Activated T-cell treated with anti-CD3 and anti-CD28 coated beads, Interleukin-2, amount 50 U/mL, for 24 hours (primary cell): ENCODE data around the gene TMC7.
"Not testable (repeated sequence)": the region's sequence is repeated elsewhere in the genome, so short reads cannot be mapped to it uniquely, and the experiment has no call there.

Source experiments
- DNase-seq: peaks from one replicate; pipeline ENCODE4 v3.0.0-alpha.2; 2020
- H3K27ac Mint-ChIP-seq: 2 replicates; pipeline ENCODE4 v1.8.0; 2020; ENCODE audit warnings: mild to moderate bottlenecking, mixed read lengths
- H3K27me3 Mint-ChIP-seq: 2 replicates; pipeline ENCODE4 v1.8.0; 2020; ENCODE audit warnings: mixed read lengths
- H3K36me3 Mint-ChIP-seq: 2 replicates; pipeline ENCODE4 v1.8.0; 2020; ENCODE audit warnings: low read depth, mixed read lengths
- H3K4me1 Mint-ChIP-seq: 2 replicates; pipeline ENCODE4 v1.8.0; 2020; ENCODE audit warnings: low read depth, mixed read lengths
- H3K4me3 Mint-ChIP-seq: 2 replicates; pipeline ENCODE4 v1.8.0; 2020; ENCODE audit warnings: mild to moderate bottlenecking, moderate library complexity, mixed read lengths
- H3K9me3 Mint-ChIP-seq: 2 replicates; pipeline ENCODE4 v1.8.0; 2020; ENCODE audit warnings: mixed read lengths

Gene TMC7

GRCh38 chr16:18983565-18984434 lies at the start of gene TMC7:
Gene TMC7, plus strand, starts transcription at chr16:18983934. Its CDS starts 130 bp downstream, at chr16:18984064.
- H3K9me3 Mint-ChIP-seq: no peaks in the 10 kb centered on the region
- H3K4me1 Mint-ChIP-seq: peaks cover 2% of the 10 kb centered on the region
- DNase-seq: peak; percentile 39
- no peak within 1 kb of the TSS for H3K27ac Mint-ChIP-seq
- no peaks in the 10 kb centered on the region for H3K36me3 Mint-ChIP-seq
- H3K4me3 Mint-ChIP-seq: peak within 1 kb of the TSS; percentile 36
- H3K27me3 Mint-ChIP-seq: peaks cover 47% of the 10 kb centered on the region

GRCh38 chr16:18936727-18937340 lies 46.9 kb upstream of the TMC7 start:
- no peak overlapping the region for H3K27ac Mint-ChIP-seq
- no peak for DNase-seq
- no peaks in the 10 kb centered on the region for H3K9me3 Mint-ChIP-seq
- no peaks in the 10 kb centered on the region for H3K27me3 Mint-ChIP-seq
- no peaks in the 10 kb centered on the region for H3K4me1 Mint-ChIP-seq
- no peaks in the 10 kb centered on the region for H3K36me3 Mint-ChIP-seq
- H3K4me3 Mint-ChIP-seq: no peak overlapping the region

DNA sequence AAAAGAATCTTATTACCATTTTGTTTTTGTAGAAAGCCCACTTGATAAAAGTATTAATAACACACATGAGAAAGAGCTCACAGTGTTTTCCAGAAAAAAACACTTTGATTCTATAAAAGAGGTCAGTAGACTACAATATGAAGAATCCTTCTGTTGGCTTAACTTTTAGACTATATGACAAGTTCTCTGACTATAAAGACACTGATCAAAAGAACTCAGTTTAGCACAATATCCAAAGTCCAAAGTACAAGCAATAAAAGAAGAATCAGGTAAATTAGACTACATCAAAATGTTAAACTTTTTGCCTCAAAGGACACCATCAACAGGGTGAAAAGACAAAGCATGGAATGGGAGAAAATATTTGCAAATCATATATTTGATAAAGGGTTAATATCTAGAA lies 46.3 kb upstream of the TMC7 start:
- H3K9me3 Mint-ChIP-seq: no peaks in the 10 kb centered on the region
- H3K4me1 Mint-ChIP-seq: no peaks in the 10 kb centered on the region
- H3K27ac Mint-ChIP-seq: no peak overlapping the region
- H3K36me3 Mint-ChIP-seq: no peaks in the 10 kb centered on the region
- no peak overlapping the region for H3K4me3 Mint-ChIP-seq
- H3K27me3 Mint-ChIP-seq: no peaks in the 10 kb centered on the region
- no peak for DNase-seq

DNA sequence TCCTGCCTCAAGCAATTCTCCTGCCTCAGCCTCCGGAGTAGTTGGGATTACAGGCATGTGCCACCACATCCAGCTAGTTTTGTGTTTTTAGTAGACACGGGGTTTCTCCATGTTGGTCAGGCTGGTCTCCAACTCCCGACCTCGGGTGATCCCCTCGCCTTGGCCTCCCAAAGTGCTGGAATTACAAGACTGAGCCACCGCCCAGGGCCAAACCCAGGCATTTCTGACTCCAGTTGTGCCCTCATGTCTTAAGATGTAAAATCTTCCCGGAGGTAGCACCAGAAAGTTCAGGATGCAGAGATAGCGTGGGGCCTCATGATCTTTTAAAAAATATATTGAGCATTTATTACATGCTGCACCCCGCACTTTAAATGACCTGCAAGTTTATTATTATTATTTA lies 44.7 kb upstream of the TMC7 start:
- Mint-ChIP-seq H3K4me1 (no peaks in the 10 kb centered on the region), H3K4me3 (no peak overlapping the region), H3K27ac (no peak overlapping the region), H3K27me3 (no peaks in the 10 kb centered on the region), H3K9me3 (no peaks in the 10 kb centered on the region), H3K36me3 (no peaks in the 10 kb centered on the region)
- no peak for DNase-seq

DNA sequence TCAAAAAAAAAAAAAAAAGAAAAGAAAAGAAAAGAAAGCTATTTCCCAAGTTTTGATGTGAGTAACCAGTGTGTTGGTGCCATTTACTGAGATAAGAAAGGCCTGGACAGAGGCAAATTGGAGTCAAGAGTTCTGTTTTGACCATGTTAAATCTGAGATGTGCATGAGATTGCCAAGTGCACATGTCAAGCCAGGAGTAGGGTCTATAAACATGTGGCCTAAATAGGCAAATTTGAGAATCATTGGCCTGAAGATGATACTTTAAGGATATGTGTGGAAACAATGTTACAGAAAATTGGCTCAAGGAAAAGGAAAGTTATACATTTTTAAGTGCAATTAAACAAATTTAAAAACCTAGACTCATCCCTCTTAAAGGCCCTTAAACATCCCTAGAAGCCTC lies 42.3 kb upstream of the TMC7 start:
- Mint-ChIP-seq H3K27me3 (no peaks in the 10 kb centered on the region), H3K27ac (no peak overlapping the region), H3K4me3 (no peak overlapping the region), H3K4me1 (peaks cover 11% of the 10 kb centered on the region), H3K9me3 (no peaks in the 10 kb centered on the region), H3K36me3 (no peaks in the 10 kb centered on the region)
- DNase-seq: no peak

- Mint-ChIP-seq H3K27ac (no peak overlapping the region), H3K36me3 (no peaks in the 10 kb centered on the region), H3K4me3 (no peak overlapping the region), H3K4me1 (peaks cover 15% of the 10 kb centered on the region), H3K27me3 (no peaks in the 10 kb centered on the region), H3K9me3 (no peaks in the 10 kb centered on the region)
- no peak for DNase-seq
These were observed 41.7 kb upstream of the TMC7 start for GRCh38 chr16:18942061-18942460.

DNA sequence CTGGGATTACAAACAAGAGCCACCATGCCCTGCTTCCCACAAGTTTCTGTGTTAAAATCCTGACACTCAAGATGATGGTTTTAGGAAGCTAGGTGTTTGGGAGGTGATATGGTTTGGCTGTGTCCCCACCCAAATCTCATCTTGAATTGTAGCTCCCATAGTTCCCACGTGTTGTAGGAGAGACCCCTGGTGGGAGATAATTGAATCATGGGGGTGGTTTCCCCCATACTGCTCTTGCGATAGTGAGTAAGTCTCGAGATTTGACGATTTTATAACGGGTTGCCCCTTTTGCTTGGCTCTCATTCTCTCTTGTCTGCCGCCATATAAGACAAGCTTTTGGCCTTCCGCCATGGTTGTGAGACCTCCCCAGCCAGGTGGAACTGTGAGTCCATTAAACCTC lies 40.3 kb upstream of the TMC7 start:
- peaks cover 15% of the 10 kb centered on the region for H3K4me1 Mint-ChIP-seq
- no peaks in the 10 kb centered on the region for H3K36me3 Mint-ChIP-seq
- H3K4me3 Mint-ChIP-seq: no peak overlapping the region
- H3K9me3 Mint-ChIP-seq: no peaks in the 10 kb centered on the region
- H3K27me3 Mint-ChIP-seq: no peaks in the 10 kb centered on the region
- no peak for DNase-seq
- no peak overlapping the region for H3K27ac Mint-ChIP-seq

DNA sequence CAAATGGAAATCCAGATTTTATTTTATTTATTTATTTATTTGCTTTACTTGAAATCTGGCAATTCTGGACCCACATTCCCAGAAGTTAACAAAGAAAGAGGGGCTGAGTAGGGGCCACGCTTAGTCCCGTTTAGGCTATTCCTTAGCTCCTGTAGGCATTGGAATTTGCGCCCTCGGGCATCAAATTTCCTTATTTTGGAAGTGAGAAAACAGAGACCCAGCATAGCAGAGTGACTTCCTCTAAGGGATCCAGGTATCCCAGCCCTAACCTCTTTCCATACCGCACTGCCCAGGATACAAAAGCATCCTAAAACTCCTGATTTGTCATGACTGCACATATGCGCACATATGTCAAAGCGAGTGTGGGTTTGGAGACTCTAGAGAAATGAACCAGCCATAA lies 38.5 kb upstream of the TMC7 start:
- H3K36me3 Mint-ChIP-seq: no peaks in the 10 kb centered on the region
- H3K27ac Mint-ChIP-seq: no peak overlapping the region

GRCh38 chr16:18948372-18949020 lies 35.2 kb upstream of the TMC7 start:
- Mint-ChIP-seq H3K4me1 (peaks cover 20% of the 10 kb centered on the region), H3K36me3 (no peaks in the 10 kb centered on the region), H3K27me3 (no peaks in the 10 kb centered on the region), H3K27ac (no peak overlapping the region), H3K4me3 (no peak overlapping the region), H3K9me3 (no peaks in the 10 kb centered on the region)
- no peak for DNase-seq

More for the DNA sequence above, 38.5 kb upstream of the TMC7 start:
- Mint-ChIP-seq H3K9me3 (no peaks in the 10 kb centered on the region), H3K4me3 (no peak overlapping the region), H3K27me3 (no peaks in the 10 kb centered on the region), H3K4me1 (peaks cover 15% of the 10 kb centered on the region)
- DNase-seq: no peak

DNA sequence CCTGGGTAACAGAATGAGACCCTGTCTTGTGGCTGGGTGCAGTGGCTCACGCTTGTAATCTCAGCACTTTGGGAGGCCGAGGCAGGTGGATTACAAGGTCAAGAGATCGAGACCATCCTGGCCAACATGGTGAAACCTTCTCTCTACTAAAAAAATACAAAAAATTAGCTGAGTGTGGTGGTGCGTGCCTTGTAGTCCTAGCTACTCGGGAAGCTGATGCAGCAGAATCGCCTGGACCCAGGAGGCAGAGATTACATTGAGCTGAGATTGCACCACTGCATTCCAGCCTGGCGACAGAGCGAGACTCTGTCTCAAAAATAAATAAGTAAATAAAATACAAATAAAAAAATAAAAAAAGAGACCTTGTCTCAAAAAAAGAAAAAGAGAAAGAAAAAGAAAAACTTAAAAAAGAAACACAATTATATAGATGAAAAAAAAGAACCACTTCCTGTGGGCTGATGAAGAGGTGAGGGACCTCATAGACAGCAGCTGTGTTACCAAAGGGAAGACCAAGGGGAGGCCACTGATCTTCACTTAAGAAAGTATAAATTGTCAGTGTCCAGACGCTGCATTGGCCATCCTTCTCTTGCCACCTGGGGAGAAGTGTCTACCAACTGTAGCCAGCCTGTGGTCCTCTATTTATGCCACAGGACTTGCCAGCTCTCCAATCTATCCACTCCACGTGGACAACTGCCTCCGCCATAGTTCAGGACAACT lies 33.1 kb upstream of the TMC7 start:
- H3K27me3 Mint-ChIP-seq: no peaks in the 10 kb centered on the region
- H3K4me1 Mint-ChIP-seq: peaks cover 18% of the 10 kb centered on the region
- no peak overlapping the region for H3K4me3 Mint-ChIP-seq
- H3K9me3 Mint-ChIP-seq: no peaks in the 10 kb centered on the region
- no peaks in the 10 kb centered on the region for H3K36me3 Mint-ChIP-seq
- no peak for DNase-seq
- H3K27ac Mint-ChIP-seq: no peak overlapping the region

- H3K27ac Mint-ChIP-seq: no peak overlapping the region
- H3K9me3 Mint-ChIP-seq: no peaks in the 10 kb centered on the region
- no peak overlapping the region for H3K4me3 Mint-ChIP-seq
- H3K36me3 Mint-ChIP-seq: no peaks in the 10 kb centered on the region
- DNase-seq: no peak
- peaks cover 16% of the 10 kb centered on the region for H3K4me1 Mint-ChIP-seq
- no peaks in the 10 kb centered on the region for H3K27me3 Mint-ChIP-seq
These were observed 30.2 kb upstream of the TMC7 start for GRCh38 chr16:18953547-18953946.

DNA sequence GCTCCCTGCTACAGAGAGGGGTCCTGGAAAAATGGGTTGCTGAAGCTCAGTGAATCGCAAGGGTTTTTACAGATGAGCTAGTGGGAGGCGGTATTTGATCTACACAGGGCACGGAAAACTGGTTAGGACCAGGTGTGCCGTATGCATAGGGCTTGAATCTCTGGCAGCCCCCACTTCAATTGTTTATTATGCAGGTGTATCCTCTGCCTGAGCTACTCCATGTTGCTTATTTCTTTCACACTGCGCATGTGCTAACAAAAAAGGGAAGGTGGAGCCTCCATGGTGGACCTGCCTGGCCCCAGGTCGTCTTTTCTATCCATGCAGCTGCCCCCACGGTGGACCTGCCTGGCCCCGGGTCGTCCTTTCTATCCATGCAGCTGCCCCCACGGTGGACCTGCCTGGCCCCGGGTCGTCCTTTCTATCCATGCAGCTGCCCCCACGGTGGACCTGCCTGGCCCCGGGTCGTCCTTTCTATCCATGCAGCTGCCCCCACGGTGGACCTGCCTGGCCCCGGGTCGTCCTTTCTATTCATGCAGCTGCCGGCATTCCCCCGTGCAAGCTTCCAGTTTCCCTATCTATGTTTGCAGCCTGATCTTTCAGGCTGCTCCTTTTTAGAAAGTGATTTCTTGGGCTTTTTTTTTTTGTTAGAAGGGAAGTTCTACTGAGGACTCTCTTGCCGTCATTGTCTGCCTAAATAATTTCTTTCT lies 27.7 kb upstream of the TMC7 start:
- Mint-ChIP-seq H3K4me3 (peak overlapping the region; percentile 67), H3K4me1 (peaks cover 12% of the 10 kb centered on the region), H3K27ac (peak overlapping the region; percentile 72)
- peak; percentile 58 for DNase-seq
- not testable (repeated sequence) for H3K36me3 Mint-ChIP-seq, H3K9me3 Mint-ChIP-seq, H3K27me3 Mint-ChIP-seq

DNA sequence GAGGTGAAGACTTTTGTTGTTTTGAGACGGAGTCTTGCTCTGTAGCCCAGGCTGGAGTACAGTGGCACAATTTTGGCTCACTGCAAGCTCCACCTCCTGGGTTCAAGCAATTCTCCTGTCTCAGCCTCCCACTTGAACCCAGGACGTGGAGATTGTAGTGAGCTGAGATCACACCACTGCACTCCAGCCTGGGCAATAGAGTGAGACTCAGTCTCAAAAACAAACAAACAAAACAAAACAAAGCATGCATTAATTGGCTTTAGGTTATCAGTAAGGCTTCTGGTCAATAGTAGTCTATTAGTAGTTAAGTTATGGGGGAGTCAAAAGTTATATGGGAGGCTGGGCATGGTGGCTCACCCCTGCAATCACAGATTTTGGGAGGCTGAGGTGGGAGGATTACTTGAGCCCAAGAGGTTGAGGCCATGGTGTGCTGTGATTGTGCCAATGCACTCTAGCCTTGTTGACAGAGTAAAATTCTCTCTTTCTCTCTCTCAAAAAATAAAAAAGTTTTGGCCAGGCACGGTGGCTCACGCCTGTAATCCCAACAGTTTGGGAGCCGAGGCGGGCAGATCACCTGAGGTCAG lies 27.0 kb upstream of the TMC7 start:
- Mint-ChIP-seq H3K27ac (peak overlapping the region; percentile 72), H3K4me3 (peak overlapping the region; percentile 67), H3K4me1 (peaks cover 10% of the 10 kb centered on the region)
- not testable (repeated sequence) for H3K27me3 Mint-ChIP-seq, H3K9me3 Mint-ChIP-seq, DNase-seq, H3K36me3 Mint-ChIP-seq

GRCh38 chr16:18958621-18959029 lies 25.1 kb upstream of the TMC7 start:
- no peak for DNase-seq
- H3K4me3 Mint-ChIP-seq: no peak overlapping the region
- no peak overlapping the region for H3K27ac Mint-ChIP-seq
- peaks cover 10% of the 10 kb centered on the region for H3K4me1 Mint-ChIP-seq
- H3K27me3 Mint-ChIP-seq: no peaks in the 10 kb centered on the region
- no peaks in the 10 kb centered on the region for H3K36me3 Mint-ChIP-seq
- no peaks in the 10 kb centered on the region for H3K9me3 Mint-ChIP-seq
